Sigmoid colon (tissue), 7 donors: ENCODE results near the gene UBP1. TPM values are rescaled to one million over a fixed set of nuclear protein-coding genes. Genes with fewer than 3 reads are reported as not detected.

Experiments
- DNase-seq: peaks from one replicate; pipeline ENCODE4 v3.0.0-alpha.2; 2019
- H3K27ac ChIP-seq, 4 donors: fragments of 200-600 bp; sonication (generic); one replicate each; pipeline ENCODE4 v1.5.1; 2016 to 2019; ENCODE audit warnings: mild to moderate bottlenecking in 1 of 4
- H3K27me3 ChIP-seq, 3 donors: fragments of 200-600 bp; sonication (generic); one replicate each; pipeline ENCODE4 v1.5.1; 2019; ENCODE audit warnings: mild to moderate bottlenecking in 1 of 3
- H3K36me3 ChIP-seq, 4 donors: fragments of 200-600 bp; sonication (generic); one replicate each; pipeline ENCODE4 v1.5.1; 2016 to 2019
- H3K4me1 ChIP-seq, 4 donors: fragments of 200-600 bp; sonication (generic); one replicate each; pipeline ENCODE4 v1.5.1; 2017 to 2019
- H3K4me3 ChIP-seq, 4 donors: fragments of 200-600 bp; sonication (generic); one replicate each; pipeline ENCODE4 v1.5.1; 2017 to 2019; ENCODE audit warnings: mild to moderate bottlenecking in 2 of 4, moderate library complexity in 1 of 4
- H3K9me3 ChIP-seq, 4 donors: fragments of 200-600 bp in 3 of 4; sonication (generic) in 3 of 4; one replicate each; pipeline versions ENCODE4 v1.5.1 to v1.6.1; 2013 to 2019
- CTCF ChIP-seq, 4 experiments: fragments of 450-650 bp in 3 of 4; fragments of 200-600 bp in 1 of 4; IDR thresholded peaks; one replicate each; pipeline ENCODE4 v1.5.1; 2016 to 2019; ENCODE audit warnings: antibody characterized with exemption in 4 of 4, mild to moderate bottlenecking in 3 of 4, moderate library complexity in 2 of 4
- EP300 ChIP-seq, 4 donors: sonication (generic); formaldehyde crosslinking; IDR thresholded peaks; one replicate each; pipeline ENCODE4 v1.6.1; 2017; ENCODE audit warnings: antibody characterized with exemption in 4 of 4
- POLR2A ChIP-seq, 2 donors: fragments of 450-650 bp; IDR thresholded peaks; one replicate each; pipeline ENCODE4 v1.6.1; 2016; ENCODE audit warnings: antibody characterized with exemption in 2 of 2, mild to moderate bottlenecking in 2 of 2, moderate library complexity in 2 of 2
- POLR2AphosphoS5 ChIP-seq, 4 donors: sonication (generic); formaldehyde crosslinking; IDR thresholded peaks; one replicate each; pipeline ENCODE4 v1.6.1; 2017; ENCODE audit warnings: antibody characterized with exemption in 4 of 4
- WGBS, 2 donors: extraction: QIAGEN DNeasy Blood & Tissue Kit; methylation state at CpG; one replicate each; pipeline ENCODE4 v1.1.7; 2013; 5-methylcytosine and 5-hydroxymethylcytosine counted together
- intact Hi-C: fragments of 100-400 bp; cut with DNase I; formaldehyde crosslinking; loops from one replicate; pipeline ENCODE4 v1.15.1; 2023
- polyA plus RNA-seq, 3 donors: library from polyadenylated mRNA; stranded (reverse); fragments of 200-250 nt; gene quantifications; one replicate each; pipeline ENCODE4 v1.2.3, GENCODE V29; 2013
- total RNA-seq, 4 donors: library from RNA; depleted of rRNA; stranded (reverse); fragments of >200 nt; gene quantifications; one replicate each; pipeline ENCODE4 v1.1.0, GENCODE V29; 2016
- donor health status: healthy with polysubstance abuse.
- donor health status: Bipolar disorder and iron deficiency.
- donor health status: healthy.

The UBP1 gene
- total and polyA plus RNA-seq, 7 donors: 30.6 to 92.0 (median 58.4) TPM

GRCh38 chr3:33383951-33384350, 56.3 kb downstream of the UBP1 start:
- WGBS, 2 donors: 97% methylated on average over 12 of the region's 12 CpGs
- no peak overlapping the region for H3K4me3 ChIP-seq
- intact Hi-C loops: no loop called here
- TF ChIP-seq POLR2A (IDR thresholded peaks at IDR 0.05): no peak
- TF ChIP-seq POLR2AphosphoS5 (IDR thresholded peaks at IDR 0.05): no peak
- no peak for TF ChIP-seq EP300 (IDR thresholded peaks at IDR 0.05)
- no peak for TF ChIP-seq CTCF (IDR thresholded peaks at IDR 0.05)
- no peak overlapping the region for H3K27ac ChIP-seq
- no peaks in the 10 kb centered on the region for H3K9me3 ChIP-seq
- peaks cover 0 to 71% (median 21%) of the 10 kb centered on the region in 4 donors for H3K36me3 ChIP-seq
- DNase-seq: no peak
- H3K4me1 ChIP-seq: no peaks in the 10 kb centered on the region
- no peaks in the 10 kb centered on the region for H3K27me3 ChIP-seq

GRCh38 chr3:33380653-33381052, 59.6 kb downstream of the UBP1 start:
- Histone ChIP-seq H3K27me3 (no peaks in the 10 kb centered on the region), H3K4me3 (no peak overlapping the region), H3K27ac (no peak overlapping the region), H3K36me3 (peaks cover 0 to 58% (median 22%) of the 10 kb centered on the region in 4 donors), H3K4me1 (no peaks in the 10 kb centered on the region), H3K9me3 (no peaks in the 10 kb centered on the region)
- no peak for TF ChIP-seq POLR2A (IDR thresholded peaks at IDR 0.05)
- no peak for TF ChIP-seq EP300 (IDR thresholded peaks at IDR 0.05)
- no peak for TF ChIP-seq POLR2AphosphoS5 (IDR thresholded peaks at IDR 0.05)
- no peak for TF ChIP-seq CTCF (IDR thresholded peaks at IDR 0.05)
- no peak for DNase-seq
- intact Hi-C loops: no loop called here
- WGBS, 2 donors: 88 to 96% methylated on average over 3 of the region's 3 CpGs

GRCh38 chr3:33377931-33378330, 62.3 kb downstream of the UBP1 start:
- Histone ChIP-seq H3K36me3 (peaks cover 0 to 50% (median 7%) of the 10 kb centered on the region in 4 donors), H3K27ac (no peak overlapping the region), H3K4me3 (no peak overlapping the region), H3K27me3 (no peaks in the 10 kb centered on the region), H3K9me3 (no peaks in the 10 kb centered on the region), H3K4me1 (peaks cover 0 to 3% (median under 1%) of the 10 kb centered on the region in 4 donors)
- intact Hi-C loops: loop anchor here (10.0 kb wide), 1 partner anchor 433 kb away; no protein-coding TSS in a partner anchor
- TF ChIP-seq POLR2A (IDR thresholded peaks at IDR 0.05) (no peak), EP300 (IDR thresholded peaks at IDR 0.05) (no peak), POLR2AphosphoS5 (IDR thresholded peaks at IDR 0.05) (no peak), CTCF (IDR thresholded peaks at IDR 0.05) (no peak)
- no peak for DNase-seq
- WGBS, 2 donors: 83 to 93% methylated on average over 3 of the region's 3 CpGs

- H3K4me1 ChIP-seq: peaks cover 0 to 7% (median 3%) of the 10 kb centered on the region in 4 donors
- DNase-seq: no peak
- peaks cover 0 to 50% (median 7%) of the 10 kb centered on the region in 4 donors for H3K36me3 ChIP-seq
- no peaks in the 10 kb centered on the region for H3K9me3 ChIP-seq
- no peak overlapping the region for H3K27ac ChIP-seq
- 88 to 94% methylated on average over 3 of the region's 3 CpGs for WGBS, 2 donors
- no peaks in the 10 kb centered on the region for H3K27me3 ChIP-seq
- no peak overlapping the region for H3K4me3 ChIP-seq
- intact Hi-C loops: loop anchor here (10.0 kb wide), 1 partner anchor 433 kb away; no protein-coding TSS in a partner anchor
- no peak for TF ChIP-seq POLR2A (IDR thresholded peaks at IDR 0.05)
- TF ChIP-seq EP300 (IDR thresholded peaks at IDR 0.05): no peak
- no peak for TF ChIP-seq POLR2AphosphoS5 (IDR thresholded peaks at IDR 0.05)
- TF ChIP-seq CTCF (IDR thresholded peaks at IDR 0.05): no peak
These were observed 62.7 kb downstream of the UBP1 start for GRCh38 chr3:33377489-33377888.

GRCh38 chr3:33373082-33373437, 67.1 kb downstream of the UBP1 start:
- no peak overlapping the region for H3K27ac ChIP-seq
- TF ChIP-seq EP300 (IDR thresholded peaks at IDR 0.05): no peak
- TF ChIP-seq CTCF (IDR thresholded peaks at IDR 0.05): no peak
- no peak for TF ChIP-seq POLR2A (IDR thresholded peaks at IDR 0.05)
- no peak for TF ChIP-seq POLR2AphosphoS5 (IDR thresholded peaks at IDR 0.05)
- 46 to 55% methylated on average over 6 of the region's 6 CpGs for WGBS, 2 donors
- intact Hi-C loops: loop anchor here (2.0 to 10.0 kb wide), 2 partner anchors 240 to 428 kb away; no protein-coding TSS in a partner anchor
- DNase-seq: no peak
- peaks cover 0 to 26% (median 7%) of the 10 kb centered on the region in 4 donors for H3K36me3 ChIP-seq
- peaks cover 0 to 9% (median 4%) of the 10 kb centered on the region in 4 donors for H3K4me1 ChIP-seq
- no peaks in the 10 kb centered on the region for H3K9me3 ChIP-seq
- no peak overlapping the region for H3K4me3 ChIP-seq
- H3K27me3 ChIP-seq: no peaks in the 10 kb centered on the region
